CD4-positive, alpha-beta T cell treated with Interleukin-15 for 1 hour (primary cell): Measurements from ENCODE around the gene CCDC51.
"Not testable (repeated sequence)": the region's sequence is repeated elsewhere in the genome, so short reads cannot be mapped to it uniquely, and the experiment has no call there.

Experiments used
- DNase-seq: peaks from one replicate; pipeline ENCODE4 v3.0.0-alpha.2; 2020

CCDC51 gene

GRCh38 chr3:48404440-48405342, 35.2 kb downstream of the CCDC51 start:
- no peak for DNase-seq

- DNase-seq, result no peak
Observed at GRCh38 chr3:48403533-48404439, 36.1 kb downstream of the CCDC51 start.

- DNase-seq, result no peak
Observed at GRCh38 chr3:48402907-48403306, 37.0 kb downstream of the CCDC51 start.

GRCh38 chr3:48402281-48402732, 37.6 kb downstream of the CCDC51 start:
- no peak for DNase-seq

GRCh38 chr3:48401434-48401901, 38.5 kb downstream of the CCDC51 start:
- not testable (repeated sequence) for DNase-seq

GRCh38 chr3:48400824-48401433, 39.0 kb downstream of the CCDC51 start:
- DNase-seq, result peak; percentile 73

GRCh38 chr3:48399387-48400172, 40.3 kb downstream of the CCDC51 start:
- DNase-seq, result no peak

- no peak for DNase-seq
Observed at GRCh38 chr3:48398701-48399386, 41.1 kb downstream of the CCDC51 start.

- DNase-seq, result no peak
Observed at GRCh38 chr3:48397767-48398681, 41.9 kb downstream of the CCDC51 start.

- no peak for DNase-seq
Observed at GRCh38 chr3:48395714-48396113, 44.2 kb downstream of the CCDC51 start.

- DNase-seq, result no peak
Observed at GRCh38 chr3:48394391-48394790, 45.5 kb downstream of the CCDC51 start.

GRCh38 chr3:48388966-48389365, 51.0 kb downstream of the CCDC51 start:
- no peak for DNase-seq

- DNase-seq, result no peak
Observed at GRCh38 chr3:48387634-48388033, 52.3 kb downstream of the CCDC51 start.
